ENCODE data around the gene SOX15. TPM values are rescaled to one million over a fixed set of nuclear protein-coding genes. Genes with fewer than 3 reads are reported as not detected.
"Not testable (repeated sequence)": the region's sequence is repeated elsewhere in the genome, so short reads cannot be mapped to it uniquely, and the experiment has no call there.

The SOX15 gene
- polyA plus RNA-seq (ENCODE audit: insufficient read length in 10 of 10), result 1 to 10 TPM; 1.1 to 4.3 (median 2.0) TPM
- long read RNA-seq, donor 1, partial matches to known transcripts, result 0 of 3 reads
- long read RNA-seq, donor 1, other reads (novel, unspliced or antisense), result 0 of 3 reads
- long read RNA-seq, donor 2, transcript SOX15-201 (2 exons, 1,396 nt), result major isoform, 5 of 5 reads
- long read RNA-seq, donor 2, partial matches to known transcripts, result 0 of 5 reads
- long read RNA-seq, donor 2, other reads (novel, unspliced or antisense), result 0 of 5 reads
- long read RNA-seq, donor 3, result 0 reads
- long read RNA-seq, donor 4, result 0 reads
- long read RNA-seq, donor 5, partial matches to known transcripts, result 0 of 4 reads
- long read RNA-seq, donor 5, other reads (novel, unspliced or antisense), result 0 of 4 reads
- long read RNA-seq, donor 6, partial matches to known transcripts, result 0 of 2 reads
- long read RNA-seq, donor 6, other reads (novel, unspliced or antisense), result 0 of 2 reads
- long read RNA-seq, donor 7, partial matches to known transcripts, result 0 of 5 reads
- long read RNA-seq, donor 7, other reads (novel, unspliced or antisense), result 0 of 5 reads
- long read RNA-seq, donor 8, partial matches to known transcripts, result 0 of 3 reads
- long read RNA-seq, donor 8, other reads (novel, unspliced or antisense), result 0 of 3 reads
- long read RNA-seq, donor 9, partial matches to known transcripts, result 0 of 1 reads
- long read RNA-seq, donor 9, other reads (novel, unspliced or antisense), result 0 of 1 reads

DNA sequence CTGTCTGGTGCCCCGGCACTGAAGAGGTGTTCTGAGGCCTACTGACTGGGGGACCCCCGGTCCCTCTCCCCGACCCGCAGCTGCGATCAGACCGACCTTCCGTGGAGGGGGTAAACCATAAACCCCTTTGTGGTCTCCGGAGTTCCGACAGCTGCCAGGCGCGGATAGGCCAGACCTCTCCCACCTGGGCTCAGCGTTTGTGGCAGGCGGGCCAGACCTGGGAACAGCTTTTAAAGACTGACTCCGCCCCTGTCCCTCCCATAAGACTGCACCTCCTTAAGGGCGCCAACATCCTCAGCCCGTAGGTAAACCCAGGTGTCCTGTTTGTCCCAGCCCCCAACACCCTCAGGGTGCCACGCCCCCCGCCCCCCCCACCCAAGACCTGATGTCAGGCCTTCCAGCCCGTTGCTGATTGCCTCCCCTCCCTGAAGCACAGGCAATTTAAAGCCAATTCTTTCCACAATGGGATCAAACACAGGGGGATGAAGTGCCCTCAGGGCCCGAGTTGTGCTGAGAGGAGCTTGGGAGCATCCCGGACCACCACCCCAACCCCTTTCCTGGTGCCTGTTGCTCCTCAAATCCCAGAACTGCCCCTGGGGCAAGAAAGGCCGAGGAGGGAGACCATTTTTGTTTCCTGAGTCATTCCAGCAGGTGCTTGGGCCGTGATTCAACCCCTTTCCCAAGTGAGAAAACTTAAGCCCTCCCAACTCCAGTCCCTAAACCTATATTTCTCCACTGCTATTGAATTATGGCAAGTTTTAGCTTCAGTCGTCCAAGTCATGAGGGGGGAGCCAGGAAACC is at the start of gene SOX15:
Gene SOX15 (minus strand): TSS at position 204 of the 801 bp plus-strand sequence. CDS start 418 bp downstream, outside the sequence.
- DNase-seq, result peak in 1 of 3 donors; percentile 70

DNA sequence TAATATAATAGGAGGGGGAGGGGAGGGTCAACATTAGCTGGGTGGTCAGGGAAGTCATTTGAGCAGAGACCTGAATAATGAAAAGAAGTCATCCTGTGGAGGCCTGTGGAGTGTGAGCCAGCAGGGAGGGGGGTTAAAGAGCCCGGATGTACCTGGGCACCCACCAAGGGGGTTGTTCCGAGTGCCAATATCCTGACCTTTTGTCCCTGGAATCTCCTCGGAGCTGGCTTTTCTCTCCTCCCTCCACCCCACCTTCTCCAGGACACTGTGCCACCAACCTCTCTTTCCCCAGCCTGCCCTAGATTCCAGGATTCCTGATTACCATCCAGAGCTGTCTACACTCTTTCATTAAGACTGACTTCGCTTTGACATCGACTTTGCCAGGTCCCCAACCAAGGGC is 46.3 kb upstream of the SOX15 start:
- no peak for DNase-seq

DNA sequence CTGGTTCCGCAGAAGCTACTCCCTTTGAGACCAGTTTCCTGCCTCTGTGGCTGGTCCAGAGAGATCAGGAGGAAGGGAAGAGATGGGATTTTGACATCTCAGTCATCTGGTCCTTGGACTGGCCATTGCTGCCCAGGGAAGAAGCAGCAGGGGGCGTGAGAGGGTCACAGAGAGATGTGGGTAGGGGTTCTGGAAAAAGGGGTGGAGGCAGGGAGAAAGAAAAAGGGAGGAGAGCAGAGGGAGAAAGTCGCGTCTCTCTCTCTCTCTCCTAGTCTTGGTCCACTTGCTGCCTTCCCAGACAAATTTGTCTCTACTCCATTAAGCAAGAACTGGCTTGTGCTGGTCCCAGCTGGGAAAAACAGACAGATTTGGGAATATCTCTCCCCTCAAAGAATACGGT is 44.5 kb upstream of the SOX15 start:
- peak in 2 of 3 donors; percentile 63 to 79 for DNase-seq

DNA sequence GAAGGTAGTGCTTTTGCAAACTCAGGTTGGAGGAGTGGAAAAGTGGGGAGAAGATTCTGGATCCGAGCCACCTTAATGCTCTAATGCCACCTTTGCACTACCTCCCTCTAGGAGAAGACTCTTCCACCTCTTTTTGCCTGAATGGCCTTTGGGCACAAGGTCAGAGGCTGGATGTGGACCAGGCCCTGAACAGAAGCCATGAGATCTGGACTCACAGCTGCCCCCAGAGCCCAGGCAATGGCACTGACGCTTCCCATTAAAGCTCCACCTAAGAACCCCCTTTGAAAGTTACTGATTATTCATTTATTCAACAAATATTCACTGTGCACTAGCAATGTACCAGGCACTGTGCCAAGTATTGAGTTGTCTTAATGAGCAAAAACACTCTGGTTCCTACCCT is 43.2 kb upstream of the SOX15 start:
- DNase-seq, result no peak

DNA sequence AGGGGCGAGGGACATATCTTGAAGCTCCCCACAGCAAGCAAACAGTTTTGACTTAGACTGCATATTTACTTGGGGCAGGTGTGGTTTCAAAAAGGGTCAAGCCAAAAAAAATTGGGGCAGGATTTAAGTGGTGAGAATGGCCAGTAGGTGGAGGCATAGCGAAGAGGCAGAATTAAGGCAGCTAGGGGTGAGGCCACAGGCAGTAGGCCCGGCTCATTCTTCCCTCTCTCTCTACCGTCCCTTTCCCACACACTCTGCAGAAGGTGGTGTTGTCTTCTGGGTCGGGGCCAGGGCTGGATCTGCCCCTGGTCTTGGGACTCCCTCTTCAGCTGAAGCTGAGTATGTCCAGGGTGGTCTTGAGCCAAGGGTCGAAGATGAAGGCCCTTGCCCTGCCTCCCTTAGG is 42.6 kb upstream of the SOX15 start:
- DNase-seq, result no peak

DNA sequence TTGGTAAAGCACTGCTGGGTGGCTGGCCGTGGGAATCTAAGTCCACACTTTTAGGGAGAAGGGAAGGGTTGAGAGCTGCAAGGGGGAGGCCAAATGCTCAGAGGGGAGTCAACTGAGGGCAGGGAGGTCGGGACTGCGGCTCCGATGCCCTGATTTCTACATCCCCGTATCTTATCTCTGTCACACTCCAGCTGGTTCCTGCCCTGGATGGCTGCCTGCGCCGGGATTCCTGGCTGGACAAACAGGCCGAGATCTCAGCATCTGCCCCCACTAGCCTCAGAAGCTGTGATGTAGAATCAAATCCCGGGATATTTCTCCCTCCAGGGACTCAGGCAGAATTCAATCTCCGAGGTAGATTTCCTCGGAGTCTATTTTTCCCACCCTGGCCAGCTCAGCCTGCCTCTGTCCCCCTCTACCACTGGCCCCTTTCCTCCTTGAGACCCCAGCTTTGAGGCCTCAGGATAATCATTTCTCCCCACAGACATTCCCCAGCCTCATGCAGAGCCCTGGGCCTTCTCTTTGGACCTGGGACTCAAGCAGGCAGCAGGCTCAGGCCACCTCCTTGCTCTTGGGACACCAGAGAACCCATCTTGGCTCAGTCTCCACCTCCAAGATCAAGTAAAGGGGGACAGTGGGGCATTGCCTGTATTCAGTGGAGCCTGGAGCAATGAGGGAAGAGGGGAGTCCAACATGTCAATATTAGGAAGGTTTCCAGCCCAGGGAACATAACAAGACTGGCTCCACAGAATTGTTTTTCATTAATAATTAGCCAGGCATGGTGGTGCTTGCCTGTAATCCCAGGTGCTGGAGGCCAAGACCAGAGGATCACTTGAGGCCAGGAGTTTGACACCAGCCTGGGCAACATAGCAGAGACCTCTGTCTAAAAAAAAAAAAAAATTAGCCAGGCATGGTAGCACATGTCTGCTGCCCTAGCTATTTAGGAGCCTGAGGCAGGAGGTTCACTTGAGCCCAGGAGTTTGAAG is 41.8 kb upstream of the SOX15 start:
- DNase-seq, result no peak

DNA sequence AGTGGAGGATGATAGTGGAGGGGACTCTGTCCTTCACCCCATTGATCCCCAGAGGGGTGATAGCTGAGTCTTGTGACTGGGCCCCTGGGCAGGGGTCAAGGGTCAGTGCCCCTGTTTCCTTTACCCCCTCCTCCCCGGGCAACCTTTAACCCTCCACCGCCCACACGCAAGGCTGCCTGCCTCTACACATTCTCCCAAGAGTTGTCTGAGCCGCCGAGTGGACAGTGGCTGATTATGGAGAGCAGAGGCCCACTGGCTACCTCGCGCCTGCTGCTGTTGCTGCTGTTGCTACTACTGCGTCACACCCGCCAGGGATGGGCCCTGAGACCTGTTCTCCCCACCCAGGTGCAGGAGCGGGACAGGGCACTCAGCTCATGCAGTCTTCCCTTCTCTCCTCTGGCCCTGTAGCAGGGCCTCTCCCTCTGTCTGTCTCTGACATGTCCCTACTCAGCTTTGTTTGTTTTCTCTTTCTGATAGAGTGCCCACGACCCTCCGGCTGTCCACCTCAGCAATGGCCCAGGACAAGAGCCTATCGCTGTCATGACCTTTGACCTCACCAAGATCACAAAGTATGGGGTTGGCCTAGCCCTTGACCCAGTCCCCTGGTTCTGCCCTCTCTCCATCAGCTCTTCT is 40.2 kb upstream of the SOX15 start, which contains the start of gene SHBG:
Gene SHBG (plus strand): TSS at position 197 of the 633 bp plus-strand sequence. CDS start 38 bp downstream, at position 235.
- DNase-seq, result no peak

DNA sequence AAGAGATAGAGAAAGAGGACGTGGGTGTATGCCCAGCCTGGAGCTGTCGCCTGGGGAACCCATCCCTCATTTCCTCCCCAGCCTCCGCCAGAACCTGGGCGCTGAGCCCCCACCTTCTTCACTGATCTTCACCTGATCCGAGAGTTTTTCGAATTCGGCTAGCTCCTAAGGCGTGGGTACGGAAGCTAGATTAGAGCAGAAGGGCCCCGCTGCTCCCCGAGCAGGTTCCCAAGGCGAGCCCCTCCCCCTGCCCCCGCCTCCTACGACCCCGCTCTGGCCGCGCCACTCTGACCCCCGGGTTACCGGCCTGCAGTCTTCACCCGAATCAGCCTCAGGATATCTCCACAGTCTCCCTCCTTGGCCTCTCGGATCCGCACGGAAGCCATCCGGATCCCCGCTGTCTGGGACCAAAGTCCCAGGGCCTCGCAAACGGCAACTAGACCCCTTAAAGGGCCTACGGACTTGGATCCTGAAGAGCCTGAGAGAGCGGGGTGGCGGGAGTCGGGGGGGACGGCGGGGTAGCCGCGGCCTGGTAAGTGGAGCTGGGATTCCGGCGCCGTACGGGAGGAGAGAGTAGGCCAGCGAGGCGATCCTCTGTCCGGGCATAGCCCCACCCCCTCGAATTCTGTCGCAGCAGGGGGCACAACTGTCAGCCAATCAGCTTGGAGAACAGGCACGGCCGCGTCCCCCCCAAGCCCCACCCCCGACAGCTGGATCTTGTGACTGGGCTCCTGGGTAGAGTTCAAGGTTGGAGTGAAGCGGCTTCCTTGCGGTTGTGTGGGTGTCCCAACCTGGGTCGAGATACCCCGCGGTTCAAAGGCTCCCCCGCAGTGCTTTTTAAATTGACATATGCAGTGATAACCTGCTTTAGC is 37.6 kb upstream of the SOX15 start, which contains the start of gene SAT2:
Gene SAT2 (minus strand): TSS at position 572 of the 872 bp plus-strand sequence. CDS start 186 bp downstream, at position 386.
- DNase-seq, result peak; percentile 96 to 97 (median 96)

DNA sequence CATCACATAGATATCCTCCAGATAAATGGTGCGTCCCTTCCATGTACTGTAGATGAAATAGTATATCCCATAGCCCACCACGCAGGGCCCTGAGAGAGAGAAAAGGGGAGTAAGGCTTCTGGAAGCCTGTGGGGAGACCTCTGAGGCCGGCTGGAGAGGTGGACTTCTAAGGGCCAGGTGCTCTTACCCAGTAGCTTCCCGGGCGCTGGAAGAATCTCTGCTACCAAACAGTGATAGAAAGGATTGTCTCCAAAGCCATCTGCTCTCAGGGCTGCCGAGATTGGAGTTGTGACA is 37.0 kb upstream of the SOX15 start:
- no peak for DNase-seq

DNA sequence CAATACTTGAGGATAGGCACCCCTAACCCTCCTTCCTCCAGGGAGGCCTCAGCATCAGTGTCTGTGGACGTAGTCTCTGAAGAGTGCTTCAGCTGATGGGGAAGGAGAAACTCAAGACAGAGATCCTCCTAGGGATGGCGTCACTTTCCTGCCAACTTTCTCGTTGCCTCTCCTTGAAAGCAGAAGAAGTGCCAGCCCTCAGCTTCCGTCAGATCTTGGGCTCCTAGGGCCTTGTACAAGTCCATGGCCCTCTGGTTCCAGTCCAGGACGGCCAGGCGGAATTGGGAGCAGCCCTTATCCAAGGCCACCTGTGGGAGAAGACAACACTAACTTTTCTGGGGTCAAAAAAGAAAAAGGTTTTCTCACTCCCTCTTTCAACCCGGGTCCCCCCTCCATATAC is 36.4 kb upstream of the SOX15 start:
- DNase-seq, result no peak

DNA sequence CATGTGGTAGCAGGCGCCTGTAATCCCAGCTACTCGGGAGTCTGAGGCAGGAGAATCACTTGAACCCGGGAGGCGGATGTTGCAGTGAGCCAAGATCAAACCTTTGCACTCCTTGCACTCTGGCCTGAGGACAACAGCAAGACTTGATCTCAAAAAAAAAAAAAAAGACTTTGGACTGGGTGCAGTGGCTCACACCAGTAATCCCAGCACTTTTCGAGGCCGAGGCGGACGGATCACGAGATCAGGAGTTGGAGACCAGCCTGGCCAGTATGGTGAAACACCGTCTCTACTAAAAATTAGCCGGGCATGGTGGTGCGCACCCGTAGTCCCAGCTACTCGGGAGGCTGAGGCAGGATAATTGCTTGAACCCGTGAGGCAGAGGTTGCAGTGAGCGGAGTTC is 35.9 kb upstream of the SOX15 start:
- not testable (repeated sequence) for DNase-seq

DNA sequence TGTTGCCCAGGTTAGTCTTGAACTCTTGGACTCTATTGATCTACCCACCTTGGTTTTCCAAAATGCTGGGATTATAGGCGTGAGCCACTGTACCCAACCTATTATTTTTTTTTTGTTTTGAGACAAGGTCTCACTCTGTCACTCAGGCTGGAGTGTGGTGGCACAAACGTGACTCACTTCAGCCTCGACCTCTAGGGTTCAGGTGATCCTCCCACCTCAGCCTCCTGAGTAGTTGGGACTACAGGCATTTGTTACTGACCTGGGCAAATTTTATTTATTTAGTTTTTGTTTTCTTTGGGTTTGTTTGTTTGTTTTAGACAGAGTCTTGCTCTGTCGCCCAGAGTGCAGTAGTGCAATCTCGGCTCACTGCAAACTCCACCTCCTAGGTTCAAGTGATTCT is 33.8 kb upstream of the SOX15 start:
- no peak for DNase-seq

DNA sequence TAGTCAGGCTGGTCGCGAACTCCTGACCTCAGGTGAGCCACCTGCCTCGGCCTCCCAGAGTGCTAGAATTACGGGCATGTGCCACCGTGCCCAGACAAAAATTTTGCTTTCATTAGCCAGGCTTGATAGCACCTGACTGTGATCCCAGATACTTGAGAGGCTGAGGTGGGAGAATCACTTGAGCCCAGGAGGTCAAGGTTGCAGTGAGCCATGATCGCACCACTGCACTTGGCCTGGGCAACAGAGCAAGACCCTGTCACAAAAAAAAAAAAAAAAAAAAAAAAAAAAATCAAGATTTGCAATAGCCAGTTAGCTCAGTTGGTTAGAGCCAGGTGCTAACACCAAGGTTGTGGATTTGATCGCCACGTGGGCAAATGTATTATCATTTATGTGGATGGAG is 30.9 kb upstream of the SOX15 start:
- no peak for DNase-seq

DNA sequence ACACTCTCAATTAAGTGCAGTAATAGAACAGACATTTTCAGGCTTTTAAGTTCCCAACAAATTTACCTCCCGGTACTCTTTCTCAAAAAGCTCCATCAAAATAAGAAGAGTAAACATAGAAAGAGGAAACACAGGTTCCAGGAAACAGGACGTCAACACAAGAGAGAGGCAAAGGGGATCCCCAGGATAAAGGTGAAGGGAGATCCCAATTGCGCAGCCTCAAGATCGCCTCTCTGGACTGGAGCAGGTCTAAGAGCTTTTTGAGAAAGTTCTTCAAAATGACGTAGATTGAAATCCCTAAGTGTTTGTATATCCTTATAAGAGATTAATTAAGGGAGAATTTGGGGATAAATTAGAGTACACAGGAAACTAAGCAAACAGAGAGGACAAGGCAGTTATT is 28.7 kb upstream of the SOX15 start:
- no peak for DNase-seq

DNA sequence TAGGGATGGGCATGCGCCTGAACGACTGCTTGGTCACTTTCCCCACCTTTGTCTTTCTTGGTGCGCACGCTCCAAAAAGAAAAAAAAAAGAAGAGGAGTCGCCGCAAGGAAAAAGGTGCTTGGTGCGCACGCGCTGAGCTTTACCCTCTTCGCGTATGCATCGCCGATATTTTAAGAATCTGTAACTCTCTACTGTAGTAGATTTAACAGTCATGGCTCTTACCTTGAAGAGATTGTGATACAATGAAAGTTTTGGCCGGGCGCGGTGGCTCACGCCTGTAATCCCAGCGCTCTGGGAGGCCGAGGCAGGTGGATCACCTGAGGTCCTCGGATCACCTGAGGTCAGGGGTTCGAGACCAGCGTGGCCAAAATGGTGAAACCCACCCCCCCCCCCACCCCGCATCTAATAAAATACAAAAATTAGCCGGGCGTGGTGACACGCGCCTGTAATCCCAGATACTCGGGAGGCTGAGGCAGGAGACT is 25.4 kb upstream of the SOX15 start:
- no peak for DNase-seq

DNA sequence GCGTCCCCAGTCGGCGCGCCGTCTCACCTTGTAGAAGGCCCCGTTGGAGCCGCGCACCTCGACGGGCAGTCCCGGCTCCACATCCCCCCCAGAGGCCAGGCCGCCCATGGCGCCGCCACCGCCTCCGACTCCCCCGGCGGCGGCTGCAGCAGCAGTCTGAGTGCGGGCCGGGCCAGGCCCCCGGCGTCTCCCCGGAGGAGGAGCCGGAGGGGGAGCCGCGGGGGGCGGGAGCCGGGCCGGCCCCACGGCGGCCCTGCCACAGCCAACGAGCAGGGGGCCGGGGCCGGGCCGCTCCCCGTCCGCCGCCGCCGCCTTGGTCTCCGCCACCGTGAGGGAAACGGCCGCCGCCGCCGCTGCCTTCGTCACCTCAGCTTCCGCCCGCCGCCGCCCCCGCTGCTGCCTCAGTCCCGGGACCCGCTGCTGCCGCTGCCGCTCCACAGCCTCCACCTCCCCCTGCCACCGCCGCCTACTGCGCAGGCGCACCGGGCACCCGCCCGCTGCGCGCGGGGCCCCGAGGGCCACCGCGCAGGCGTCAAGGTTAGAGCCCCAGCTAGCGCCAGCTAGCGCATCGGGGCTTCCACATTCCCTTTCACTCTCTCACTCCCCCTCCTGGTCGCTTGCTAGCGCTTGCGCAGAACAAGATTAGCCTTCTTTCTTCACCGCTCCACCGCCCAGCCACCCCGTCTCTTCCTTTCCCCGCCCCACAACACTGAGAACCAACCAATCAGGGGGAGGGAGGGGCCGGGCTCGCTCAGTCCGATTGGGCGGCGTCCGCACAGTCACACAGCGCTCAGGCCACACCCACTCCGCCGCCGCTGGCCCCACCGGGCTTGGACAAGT is 24.8 kb upstream of the SOX15 start, which contains the start of gene FXR2:
Gene FXR2 (minus strand): TSS at position 473 of the 840 bp plus-strand sequence. CDS start 365 bp downstream, at position 108.
- peak; percentile 100 for DNase-seq

DNA sequence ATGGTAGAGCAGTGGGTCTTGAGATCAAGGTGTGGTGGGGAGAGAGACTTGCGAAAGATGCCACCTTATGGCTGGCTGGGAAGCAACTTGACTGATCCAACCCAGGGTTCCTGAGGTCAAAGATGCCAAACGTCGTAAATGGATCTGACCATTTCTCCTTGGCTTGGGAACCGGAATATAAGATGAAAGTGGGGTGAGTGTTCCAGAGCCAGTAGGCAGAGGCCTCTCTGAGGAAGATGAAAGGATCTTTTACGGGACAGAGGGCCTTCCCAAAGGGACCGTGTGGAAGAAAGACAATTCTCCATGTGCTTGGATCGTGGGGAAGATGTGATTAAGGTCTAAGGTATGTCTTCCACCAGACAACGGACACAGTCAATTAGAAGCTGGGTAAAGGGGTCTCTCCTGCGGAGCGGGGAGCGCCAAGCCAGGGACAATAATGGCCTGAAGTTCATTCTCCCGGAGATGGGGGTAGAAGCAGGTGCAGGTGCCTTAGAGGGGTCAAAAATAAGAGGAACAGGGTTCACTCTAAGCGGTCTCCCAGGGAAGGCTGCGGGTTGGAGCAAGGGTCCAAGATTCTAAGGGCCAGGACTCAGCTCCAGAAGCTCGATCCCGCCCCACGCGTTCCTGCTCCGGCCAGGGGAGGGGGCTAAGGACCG is 24.0 kb upstream of the SOX15 start:
- DNase-seq, result no peak

DNA sequence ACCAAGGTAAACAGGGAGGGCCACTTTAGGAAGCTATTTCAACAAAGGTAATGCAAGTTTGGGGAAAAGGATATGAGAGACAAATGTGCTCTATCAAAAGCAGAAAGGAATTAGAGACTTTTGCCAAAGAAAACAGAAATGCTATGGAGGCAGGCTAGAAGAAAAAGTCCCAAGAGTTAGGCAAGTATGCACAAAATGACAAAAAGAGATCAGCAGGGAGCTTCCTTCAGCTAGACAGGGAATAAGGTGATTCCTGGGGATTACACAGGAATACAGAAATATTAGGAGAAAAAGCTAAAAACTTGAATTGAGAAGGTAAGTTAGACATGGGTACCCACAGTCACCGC is 22.4 kb upstream of the SOX15 start:
- no peak for DNase-seq
